Activated T-helper 1 cell treated with anti-CD3 and anti-CD28 coated beads, Interleukin-12 subunit alpha, Interleukin-12 subunit beta, Interleukin-2, Interleukin-4 antibody, amounts not matched to agents 30 ng/mL and 10 ng/mL and 1 ng/mL, durations not matched to agents 14 hours and 24 hours and 36 hours (primary cell): ENCODE results near the gene ABCC1. TPM values are rescaled to one million over a fixed set of nuclear protein-coding genes. Genes with fewer than 3 reads are reported as not detected.
"Not testable (repeated sequence)": the region's sequence is repeated elsewhere in the genome, so short reads cannot be mapped to it uniquely, and the experiment has no call there.

Source experiments
- DNase-seq: peaks from one replicate; pipeline ENCODE4 v3.0.0; 2021; ENCODE audit warnings: low spot score
- H3K27ac Mint-ChIP-seq: one replicate; pipeline ENCODE4 v1.8.0; 2021; ENCODE audit warnings: mild to moderate bottlenecking, mixed read lengths
- H3K27me3 Mint-ChIP-seq: one replicate; pipeline ENCODE4 v1.8.0; 2022; ENCODE audit warnings: mild to moderate bottlenecking, moderate library complexity, mixed read lengths; ENCODE audit not compliant: insufficient read depth
- H3K36me3 Mint-ChIP-seq: one replicate; pipeline ENCODE4 v1.8.0; 2021; ENCODE audit warnings: low read depth, mixed read lengths
- H3K4me1 Mint-ChIP-seq: one replicate; pipeline ENCODE4 v1.8.0; 2021; ENCODE audit warnings: low read depth, mixed read lengths
- H3K4me3 Mint-ChIP-seq: one replicate; pipeline ENCODE4 v1.8.0; 2021; ENCODE audit warnings: mild to moderate bottlenecking, moderate library complexity, mixed read lengths
- H3K9me3 Mint-ChIP-seq: one replicate; pipeline ENCODE4 v1.8.0; 2021; ENCODE audit warnings: mixed read lengths
- intact Hi-C: fragments of 100-400 bp; cut with micrococcal nuclease; formaldehyde crosslinking; loops from one replicate; pipeline ENCODE4 v1.15.1; 2024
- total RNA-seq: library from RNA; stranded (reverse); gene quantifications from 2 replicates; pipeline ENCODE4 v1.2.3, GENCODE V29; 2022

ABCC1 gene
- total RNA-seq, 1 donor from 2014 or later = 108 TPM

GRCh38 chr16:16146380-16147315, 197.2 kb downstream of the ABCC1 start:
- Mint-ChIP-seq H3K36me3 (peaks cover 19% of the 10 kb centered on the region), H3K9me3 (no peaks in the 10 kb centered on the region), H3K27ac (no peak overlapping the region), H3K4me1 (no peaks in the 10 kb centered on the region), H3K27me3 (no peaks in the 10 kb centered on the region), H3K4me3 (no peak overlapping the region)
- intact Hi-C loops = no loop called here
- no peak for DNase-seq

- no peaks in the 10 kb centered on the region for H3K4me1 Mint-ChIP-seq
- H3K9me3 Mint-ChIP-seq = no peaks in the 10 kb centered on the region
- no peak overlapping the region for H3K4me3 Mint-ChIP-seq
- DNase-seq = no peak
- H3K36me3 Mint-ChIP-seq = peaks cover 13% of the 10 kb centered on the region
- no peaks in the 10 kb centered on the region for H3K27me3 Mint-ChIP-seq
- intact Hi-C loops = no loop called here
- no peak overlapping the region for H3K27ac Mint-ChIP-seq
These were observed 198.0 kb downstream of the ABCC1 start for GRCh38 chr16:16147316-16147999.

- DNase-seq, H3K4me3 Mint-ChIP-seq, H3K36me3 Mint-ChIP-seq, intact Hi-C loops, H3K27me3 Mint-ChIP-seq, H3K9me3 Mint-ChIP-seq, H3K4me1 Mint-ChIP-seq, H3K27ac Mint-ChIP-seq: not testable (repeated sequence)
These were observed 198.7 kb downstream of the ABCC1 start for GRCh38 chr16:16148000-16148599.

GRCh38 chr16:16148755-16149154, 199.3 kb downstream of the ABCC1 start:
- no peaks in the 10 kb centered on the region for H3K4me1 Mint-ChIP-seq
- H3K27ac Mint-ChIP-seq = no peak overlapping the region
- H3K27me3 Mint-ChIP-seq = no peaks in the 10 kb centered on the region
- H3K36me3 Mint-ChIP-seq = peaks cover 6% of the 10 kb centered on the region
- intact Hi-C loops = no loop called here
- no peak overlapping the region for H3K4me3 Mint-ChIP-seq
- H3K9me3 Mint-ChIP-seq = no peaks in the 10 kb centered on the region
- no peak for DNase-seq

- no peaks in the 10 kb centered on the region for H3K4me1 Mint-ChIP-seq
- intact Hi-C loops = no loop called here
- H3K9me3 Mint-ChIP-seq = no peaks in the 10 kb centered on the region
- peaks cover 2% of the 10 kb centered on the region for H3K36me3 Mint-ChIP-seq
- no peaks in the 10 kb centered on the region for H3K27me3 Mint-ChIP-seq
- H3K27ac Mint-ChIP-seq = no peak overlapping the region
- H3K4me3 Mint-ChIP-seq = no peak overlapping the region
- DNase-seq = no peak
These were observed 200.3 kb downstream of the ABCC1 start for GRCh38 chr16:16149710-16150116.

- peaks cover 2% of the 10 kb centered on the region for H3K36me3 Mint-ChIP-seq
- no peaks in the 10 kb centered on the region for H3K9me3 Mint-ChIP-seq
- H3K27me3 Mint-ChIP-seq = no peaks in the 10 kb centered on the region
- intact Hi-C loops = no loop called here
- DNase-seq = no peak
- no peaks in the 10 kb centered on the region for H3K4me1 Mint-ChIP-seq
- H3K27ac Mint-ChIP-seq = no peak overlapping the region
- no peak overlapping the region for H3K4me3 Mint-ChIP-seq
These were observed 200.9 kb downstream of the ABCC1 start for GRCh38 chr16:16150117-16150877.

- H3K27me3 Mint-ChIP-seq = no peaks in the 10 kb centered on the region
These were observed 201.4 kb downstream of the ABCC1 start for GRCh38 chr16:16150878-16151152.

GRCh38 chr16:16151315-16151714, 201.9 kb downstream of the ABCC1 start:
- intact Hi-C loops = no loop called here
- Mint-ChIP-seq H3K36me3 (no peaks in the 10 kb centered on the region), H3K27me3 (no peaks in the 10 kb centered on the region), H3K4me1 (no peaks in the 10 kb centered on the region), H3K27ac (no peak overlapping the region), H3K9me3 (no peaks in the 10 kb centered on the region), H3K4me3 (no peak overlapping the region)
- no peak for DNase-seq

More at GRCh38 chr16:16150878-16151152, 201.4 kb downstream of the ABCC1 start:
- DNase-seq = no peak
- intact Hi-C loops = no loop called here
- H3K9me3 Mint-ChIP-seq = no peaks in the 10 kb centered on the region
- no peak overlapping the region for H3K27ac Mint-ChIP-seq
- no peaks in the 10 kb centered on the region for H3K4me1 Mint-ChIP-seq
- H3K4me3 Mint-ChIP-seq = no peak overlapping the region
- no peaks in the 10 kb centered on the region for H3K36me3 Mint-ChIP-seq

GRCh38 chr16:16153000-16153399, 203.6 kb downstream of the ABCC1 start:
- H3K4me3 Mint-ChIP-seq, DNase-seq, H3K27ac Mint-ChIP-seq, H3K9me3 Mint-ChIP-seq, H3K27me3 Mint-ChIP-seq, H3K36me3 Mint-ChIP-seq, H3K4me1 Mint-ChIP-seq, intact Hi-C loops: not testable (repeated sequence)

GRCh38 chr16:16154281-16154951, 205.0 kb downstream of the ABCC1 start:
- intact Hi-C loops = no loop called here
- DNase-seq = no peak
- Mint-ChIP-seq H3K9me3 (peaks cover 12% of the 10 kb centered on the region), H3K4me3 (no peak overlapping the region), H3K4me1 (no peaks in the 10 kb centered on the region), H3K27ac (no peak overlapping the region), H3K27me3 (no peaks in the 10 kb centered on the region), H3K36me3 (peaks cover 2% of the 10 kb centered on the region)

GRCh38 chr16:16155234-16155633, 205.8 kb downstream of the ABCC1 start:
- Mint-ChIP-seq H3K27ac (no peak overlapping the region), H3K36me3 (peaks cover 2% of the 10 kb centered on the region)
- intact Hi-C loops = no loop called here

GRCh38 chr16:16157166-16157565, 207.8 kb downstream of the ABCC1 start:
- Mint-ChIP-seq H3K4me1 (no peaks in the 10 kb centered on the region), H3K4me3 (no peak overlapping the region), H3K27me3 (no peaks in the 10 kb centered on the region), H3K9me3 (peaks cover 15% of the 10 kb centered on the region), H3K36me3 (peaks cover 2% of the 10 kb centered on the region), H3K27ac (no peak overlapping the region)
- intact Hi-C loops = no loop called here
- no peak for DNase-seq

More at GRCh38 chr16:16155234-16155633, 205.8 kb downstream of the ABCC1 start:
- DNase-seq = no peak
- H3K9me3 Mint-ChIP-seq = peaks cover 15% of the 10 kb centered on the region
- H3K27me3 Mint-ChIP-seq = no peaks in the 10 kb centered on the region
- H3K4me1 Mint-ChIP-seq = no peaks in the 10 kb centered on the region
- no peak overlapping the region for H3K4me3 Mint-ChIP-seq
